Gastrocnemius medialis (tissue), 4 donors: ENCODE measurements around the gene RNF103. TPM values are rescaled to one million over a fixed set of nuclear protein-coding genes. Genes with fewer than 3 reads are reported as not detected.
"Not testable (repeated sequence)": the region's sequence is repeated elsewhere in the genome, so short reads cannot be mapped to it uniquely, and the experiment has no call there.

ENCODE experiments used
- ATAC-seq, 2 donors: fragments of 150-250 bp; one replicate each; pipeline ENCODE4 v1.9.1; 2016
- DNase-seq, 2 donors: peaks; one replicate each; pipeline ENCODE4 v3.0.0-alpha.2; 2019
- H3K27ac ChIP-seq, 4 donors: fragments of 200-600 bp; sonication (generic); 1 replicate in 1 of 4; 2 replicates in 3 of 4; pipeline ENCODE4 v1.5.1; 2016 to 2018; ENCODE audit warnings: mild to moderate bottlenecking in 2 of 4, moderate library complexity in 1 of 4
- H3K27me3 ChIP-seq, 3 donors: fragments of 200-600 bp; sonication (generic) in 2 of 3; 1 replicate in 1 of 3; 2 replicates in 2 of 3; pipeline versions ENCODE4 v1.5.1 to v1.6.0; 2016 to 2019; ENCODE audit warnings: mild to moderate bottlenecking in 1 of 3, moderate library complexity in 1 of 3
- H3K36me3 ChIP-seq, 2 donors: fragments of 200-600 bp; sonication (generic) in 1 of 2; one replicate each; pipeline ENCODE4 v1.5.1; 2017 to 2018
- H3K4me1 ChIP-seq, 2 donors: fragments of 200-600 bp; sonication (generic) in 1 of 2; one replicate each; pipeline ENCODE4 v1.5.1; 2016 to 2017; ENCODE audit warnings: mild to moderate bottlenecking in 2 of 2
- H3K4me3 ChIP-seq, 4 donors: fragments of 200-600 bp; sonication (generic) in 3 of 4; 1 replicate in 1 of 4; 2 replicates in 3 of 4; pipeline ENCODE4 v1.5.1; 2016 to 2019; ENCODE audit warnings: mild to moderate bottlenecking in 2 of 4
- H3K9me3 ChIP-seq, 3 donors: fragments of 200-600 bp; sonication (generic) in 2 of 3; 1 replicate in 1 of 3; 2 replicates in 2 of 3; pipeline ENCODE4 v1.5.1; 2016 to 2019
- POLR2A ChIP-seq, 2 donors: fragments of 450-650 bp; IDR thresholded peaks; one replicate each; pipeline ENCODE4 v1.6.1; 2017; ENCODE audit warnings: antibody characterized with exemption in 2 of 2, mild to moderate bottlenecking in 2 of 2, moderate library complexity in 2 of 2
- in situ Hi-C, 4 donors: fragments of 200-750 bp; cut with MboI; loops; one replicate each; pipeline versions ENCODE4 v1.15.0 to v1.8.0; 2017; ENCODE audit warnings: low sequenced_read_pairs in 4 of 4
- intact Hi-C: fragments of 100-400 bp; cut with DNase I; formaldehyde crosslinking; loops from one replicate; pipeline ENCODE4 v1.15.1; 2023; ENCODE audit warnings: low total_unique reads
- total RNA-seq, 4 donors: library from RNA; depleted of rRNA; stranded (reverse); fragments of >200 nt; gene quantifications; one replicate each; pipeline versions ENCODE4 v1.1.0 to v1.2.3, GENCODE V29; 2016
- TF ChIP-seq, protein P1 (sequence below), 5 experiments: fragments of 450-650 bp in 3 of 5; fragments of 200-600 bp in 2 of 5; sonication (generic) in 2 of 5; IDR thresholded peaks in 4 of 5; conservative IDR thresholded peaks in 1 of 5; 1 replicate in 4 of 5; 2 replicates in 1 of 5; pipeline ENCODE4 v1.5.1; 2016 to 2019; ENCODE audit warnings: antibody characterized with exemption in 5 of 5, mild to moderate bottlenecking in 3 of 5, moderate library complexity in 3 of 5

The RNF103 gene
- total RNA-seq, 4 donors from 2014 or later = 21.8 to 31.1 (median 23.8) TPM

DNA sequence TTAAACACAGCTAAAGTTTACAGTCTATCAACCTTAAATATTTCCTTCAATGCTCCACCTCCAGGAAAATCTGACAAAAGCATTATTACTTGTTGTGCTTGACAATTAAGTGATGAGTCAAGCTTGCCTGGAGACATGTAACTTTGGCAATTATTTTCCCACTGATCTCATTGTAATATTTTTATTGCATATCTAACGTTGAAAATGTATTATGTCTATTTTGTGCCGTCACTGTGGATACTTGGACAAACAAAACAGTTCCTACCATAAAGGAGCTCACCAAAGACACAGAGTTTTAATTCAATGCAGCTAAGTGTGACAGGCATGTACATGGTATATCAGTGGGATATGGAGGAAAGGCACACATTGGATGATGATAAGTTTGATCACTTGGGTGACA, 24.7 kb downstream of the RNF103 start:
- Histone ChIP-seq H3K27ac (no peak overlapping the region), H3K27me3 (no peaks in the 10 kb centered on the region), H3K4me1 (peaks cover 9 to 12% of the 10 kb centered on the region in 2 donors), H3K36me3 (peaks cover 0 to 4% of the 10 kb centered on the region in 2 donors), H3K4me3 (no peak overlapping the region), H3K9me3 (no peaks in the 10 kb centered on the region)
- in situ Hi-C loops = no loop called here
- intact Hi-C loops = no loop called here
- TF ChIP-seq POLR2A (IDR thresholded peaks at IDR 0.05) = no peak
- TF ChIP-seq, protein P1, sequence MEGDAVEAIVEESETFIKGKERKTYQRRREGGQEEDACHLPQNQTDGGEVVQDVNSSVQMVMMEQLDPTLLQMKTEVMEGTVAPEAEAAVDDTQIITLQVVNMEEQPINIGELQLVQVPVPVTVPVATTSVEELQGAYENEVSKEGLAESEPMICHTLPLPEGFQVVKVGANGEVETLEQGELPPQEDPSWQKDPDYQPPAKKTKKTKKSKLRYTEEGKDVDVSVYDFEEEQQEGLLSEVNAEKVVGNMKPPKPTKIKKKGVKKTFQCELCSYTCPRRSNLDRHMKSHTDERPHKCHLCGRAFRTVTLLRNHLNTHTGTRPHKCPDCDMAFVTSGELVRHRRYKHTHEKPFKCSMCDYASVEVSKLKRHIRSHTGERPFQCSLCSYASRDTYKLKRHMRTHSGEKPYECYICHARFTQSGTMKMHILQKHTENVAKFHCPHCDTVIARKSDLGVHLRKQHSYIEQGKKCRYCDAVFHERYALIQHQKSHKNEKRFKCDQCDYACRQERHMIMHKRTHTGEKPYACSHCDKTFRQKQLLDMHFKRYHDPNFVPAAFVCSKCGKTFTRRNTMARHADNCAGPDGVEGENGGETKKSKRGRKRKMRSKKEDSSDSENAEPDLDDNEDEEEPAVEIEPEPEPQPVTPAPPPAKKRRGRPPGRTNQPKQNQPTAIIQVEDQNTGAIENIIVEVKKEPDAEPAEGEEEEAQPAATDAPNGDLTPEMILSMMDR (IDR thresholded peaks at IDR 0.05 in 4 of 5, conservative IDR thresholded peaks at IDR 0.05 in 1 of 5) = no peak
- DNase-seq (no peak), ATAC-seq (no peak)

DNA sequence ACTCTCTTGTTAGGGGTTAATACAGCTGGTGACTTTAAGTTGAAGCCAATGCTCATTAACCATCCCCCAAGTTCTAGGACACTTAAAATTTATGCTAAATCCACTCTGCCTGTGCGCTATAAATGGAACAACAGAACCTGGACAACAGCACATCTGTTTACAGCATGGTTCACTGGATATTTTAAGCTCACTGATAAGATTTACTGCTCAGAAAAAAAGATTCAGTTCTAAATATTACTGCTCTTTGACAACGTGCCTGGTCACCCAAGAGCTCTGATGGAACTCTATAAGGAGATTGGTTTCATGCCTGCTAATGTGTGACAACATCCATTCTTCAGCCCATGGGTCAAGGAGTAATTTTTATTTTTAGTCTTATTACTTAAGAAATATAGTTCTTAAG, 27.5 kb downstream of the RNF103 start:
- TF ChIP-seq, protein P1 (IDR thresholded peaks at IDR 0.05 in 4 of 5, conservative IDR thresholded peaks at IDR 0.05 in 1 of 5) = no peak
- TF ChIP-seq POLR2A (IDR thresholded peaks at IDR 0.05) = no peak
- Histone ChIP-seq H3K36me3 (no peaks in the 10 kb centered on the region), H3K9me3 (no peaks in the 10 kb centered on the region), H3K4me3 (no peak overlapping the region), H3K4me1 (peaks cover 16 to 24% of the 10 kb centered on the region in 2 donors), H3K27ac (peak overlapping the region; percentile 24 to 73 (median 51)), H3K27me3 (no peaks in the 10 kb centered on the region)
- ATAC-seq = peak; percentile 75 to 93
- intact Hi-C loops (no loop called here), in situ Hi-C loops (no loop called here)
- DNase-seq = peak in 1 of 2 donors; percentile 17

DNA sequence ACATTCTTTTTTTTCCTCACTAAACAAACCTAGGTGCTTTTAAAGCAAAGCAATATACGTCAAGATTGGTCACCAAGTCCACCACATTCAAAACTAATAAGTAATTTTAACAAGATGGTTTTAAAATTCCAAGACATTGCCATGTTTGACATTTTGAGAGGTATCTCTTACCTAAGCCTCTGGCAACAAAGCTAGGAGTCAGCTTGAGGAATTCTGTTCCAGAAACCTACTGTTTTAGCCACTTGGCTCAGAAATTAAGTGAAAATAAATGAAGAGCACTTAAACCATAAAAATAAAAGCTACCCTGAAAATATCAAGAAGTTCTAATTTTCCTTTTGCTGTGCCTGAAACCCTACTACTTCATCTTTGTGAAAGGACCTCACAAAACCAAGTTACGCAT, 30.4 kb downstream of the RNF103 start:
- peaks cover 16 to 24% of the 10 kb centered on the region in 2 donors for H3K4me1 ChIP-seq
- intact Hi-C loops (no loop called here), in situ Hi-C loops (no loop called here)
- TF ChIP-seq POLR2A (IDR thresholded peaks at IDR 0.05) = no peak
- TF ChIP-seq, protein P1 (IDR thresholded peaks at IDR 0.05 in 4 of 5, conservative IDR thresholded peaks at IDR 0.05 in 1 of 5) = no peak
- DNase-seq (no peak), ATAC-seq (no peak)
- no peaks in the 10 kb centered on the region for H3K9me3 ChIP-seq
- no peaks in the 10 kb centered on the region for H3K36me3 ChIP-seq
- H3K27me3 ChIP-seq = no peaks in the 10 kb centered on the region
- no peak overlapping the region for H3K27ac ChIP-seq
- no peak overlapping the region for H3K4me3 ChIP-seq

DNA sequence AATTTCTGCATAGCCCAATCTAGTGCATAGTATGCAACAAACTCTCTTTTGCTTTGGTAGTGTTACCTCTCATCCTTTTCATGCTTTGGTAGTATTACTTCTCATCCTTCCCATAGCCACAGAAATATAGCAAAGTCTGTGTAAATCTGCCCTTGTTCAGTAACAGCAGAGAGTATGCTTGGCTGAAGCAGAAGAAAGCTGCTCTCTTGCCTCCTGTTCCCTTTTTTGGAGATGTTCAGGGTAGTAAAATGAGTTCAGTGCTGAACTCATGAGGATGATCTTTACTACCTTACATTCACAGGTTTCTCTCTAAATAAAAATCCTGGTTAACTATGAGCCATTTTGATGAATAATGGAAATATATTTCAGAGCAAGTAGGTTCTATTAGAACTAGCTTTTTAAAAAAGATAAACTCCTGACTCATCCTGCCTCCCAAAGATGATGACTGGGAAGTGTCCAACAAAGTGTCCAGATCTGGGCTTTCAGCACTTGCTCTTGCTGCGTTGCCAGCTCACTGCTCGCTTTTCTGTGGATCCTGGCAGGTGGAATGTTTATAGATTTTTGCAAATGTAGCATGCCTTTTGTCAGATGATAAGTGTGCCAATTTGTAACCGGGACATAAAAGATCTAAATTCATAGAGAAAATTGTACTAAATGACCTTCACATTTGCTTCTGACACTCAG, 31.0 kb downstream of the RNF103 start:
- no peak for DNase-seq
- H3K4me3 ChIP-seq = no peak overlapping the region
- no peak for TF ChIP-seq POLR2A (IDR thresholded peaks at IDR 0.05)
- TF ChIP-seq, protein P1 (IDR thresholded peaks at IDR 0.05 in 4 of 5, conservative IDR thresholded peaks at IDR 0.05 in 1 of 5) = no peak
- ATAC-seq = no peak
- no peaks in the 10 kb centered on the region for H3K27me3 ChIP-seq
- in situ Hi-C loops = no loop called here
- peaks cover 16 to 24% of the 10 kb centered on the region in 2 donors for H3K4me1 ChIP-seq
- intact Hi-C loops = no loop called here
- H3K36me3 ChIP-seq = no peaks in the 10 kb centered on the region
- H3K9me3 ChIP-seq = no peaks in the 10 kb centered on the region
- no peak overlapping the region for H3K27ac ChIP-seq

DNA sequence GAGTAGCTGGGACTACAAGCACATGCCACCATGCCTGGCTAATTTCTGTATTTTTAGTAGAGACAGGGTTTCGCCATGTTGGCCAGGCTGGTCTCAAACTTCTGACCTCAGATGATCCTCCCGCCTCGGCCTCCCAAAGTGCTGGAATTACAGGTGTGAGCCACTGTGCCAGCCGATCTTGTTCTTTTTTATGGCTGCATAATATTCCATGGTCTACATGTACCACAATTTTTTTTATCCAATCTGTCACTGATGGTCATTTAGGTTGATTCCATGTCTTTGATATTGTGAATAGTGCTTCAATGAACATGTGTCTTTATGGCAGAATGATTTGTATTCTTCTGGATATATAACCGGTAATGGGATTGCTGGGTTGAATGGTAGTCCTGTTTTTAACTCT, 34.0 kb downstream of the RNF103 start:
- ATAC-seq, H3K4me3 ChIP-seq, DNase-seq, H3K9me3 ChIP-seq, intact Hi-C loops, in situ Hi-C loops, H3K36me3 ChIP-seq, H3K27ac ChIP-seq, H3K27me3 ChIP-seq: not testable (repeated sequence)
- H3K4me1 ChIP-seq = peaks cover 8 to 12% of the 10 kb centered on the region in 2 donors
